HepG2 (cell line): Measurements from ENCODE around the gene SLC13A3. TPM values are rescaled to one million over a fixed set of nuclear protein-coding genes. Genes with fewer than 3 reads are reported as not detected.
A peak's percentile ranks its signal among the peaks of the same experiment; 100 is the strongest.

Experiments used
- BORCS8-MEF2B ChIP-seq: sonication (generic); formaldehyde crosslinking; IDR thresholded peaks from 2 replicates; pipeline ENCODE4 v1.8.0; 2022; ENCODE audit warnings: mild to moderate bottlenecking, missing genetic modification reagents
- DPF2 ChIP-seq: sonication (generic); formaldehyde crosslinking; IDR thresholded peaks from 2 replicates; pipeline ENCODE4 v1.4.0; 2020; ENCODE audit warnings: mild to moderate bottlenecking, low read depth, missing genetic modification reagents, borderline replicate concordance
- HIVEP1 ChIP-seq: sonication (generic); formaldehyde crosslinking; IDR thresholded peaks from 2 replicates; pipeline ENCODE4 v1.4.0; 2020; ENCODE audit warnings: mild to moderate bottlenecking, missing genetic modification reagents
- MZF1 ChIP-seq: sonication (generic); formaldehyde crosslinking; IDR thresholded peaks from 2 replicates; pipeline ENCODE4 v1.8.1; 2023; ENCODE audit warnings: mild to moderate bottlenecking, missing genetic modification reagents, borderline replicate concordance
- NFE2L1 ChIP-seq: sonication (generic); formaldehyde crosslinking; IDR thresholded peaks from 2 replicates; pipeline ENCODE4 v1.4.0; 2020; ENCODE audit warnings: missing genetic modification reagents, mild to moderate bottlenecking, borderline replicate concordance
- RCOR2 ChIP-seq: IDR thresholded peaks from 2 replicates; pipeline ENCODE4 v1.6.1; 2016; ENCODE audit warnings: missing biosample characterization, missing genetic modification reagents
- SMAD9 ChIP-seq: sonication (generic); formaldehyde crosslinking; IDR thresholded peaks from 2 replicates; pipeline ENCODE4 v1.5.1; 2020; ENCODE audit warnings: mild to moderate bottlenecking, missing genetic modification reagents
- TOE1 ChIP-seq: sonication (generic); formaldehyde crosslinking; IDR thresholded peaks from 2 replicates; pipeline ENCODE4 v1.4.0; 2020; ENCODE audit warnings: mild to moderate bottlenecking, missing genetic modification reagents
- ZBTB21 ChIP-seq: sonication (generic); formaldehyde crosslinking; IDR thresholded peaks from 2 replicates; pipeline ENCODE4 v1.4.0; 2020; ENCODE audit warnings: missing genetic modification reagents
- ZNF543 ChIP-seq: sonication (generic); formaldehyde crosslinking; IDR thresholded peaks from 2 replicates; pipeline ENCODE4 v1.4.0; 2020; ENCODE audit warnings: mild to moderate bottlenecking, missing genetic modification reagents
- ZNF572 ChIP-seq: sonication (generic); formaldehyde crosslinking; IDR thresholded peaks from 2 replicates; pipeline ENCODE4 v1.5.1; 2020; ENCODE audit warnings: mild to moderate bottlenecking, missing genetic modification reagents
- ZNF75D ChIP-seq: sonication (generic); formaldehyde crosslinking; IDR thresholded peaks from 2 replicates; pipeline ENCODE4 v1.8.1; 2023; ENCODE audit warnings: missing genetic modification reagents, mild to moderate bottlenecking, borderline replicate concordance
- ZSCAN29 ChIP-seq: sonication (generic); formaldehyde crosslinking; conservative IDR thresholded peaks from 2 replicates; pipeline ENCODE4 v1.4.0; 2020; ENCODE audit warnings: mild to moderate bottlenecking, missing genetic modification reagents
- polyA plus RNA-seq, 8 experiments: library from polyadenylated mRNA; depleted of rRNA in 3 of 8; stranded (reverse) in 7 of 8; unstranded in 1 of 8; fragments of >200 nt; fragmentation: Illumina TruSeq in 4 of 8; extraction: Trizol in 4 of 8; gene quantifications; 2 replicates each; pipeline versions ENCODE4 v1.2.1 to v1.2.3, GENCODE V29; 2011 to 2016; ENCODE audit warnings: low read depth in 4 of 8, missing spikeins in 1 of 8, mixed read lengths in 1 of 8; ENCODE audit not compliant: insufficient read depth in 1 of 8
- total RNA-seq, 5 experiments: library from RNA; depleted of rRNA; stranded (reverse); fragments of >200 nt; fragmentation: Illumina TruSeq; extraction: Trizol; gene quantifications; 2 replicates each; pipeline ENCODE4 v1.2.3, GENCODE V29; 2016; ENCODE audit warnings: low read depth in 1 of 5
- TF ChIP-seq, protein P1 (sequence below): IDR thresholded peaks from 2 replicates; pipeline ENCODE4 v1.6.1; 2016; ENCODE audit warnings: low read depth, control low read depth
- TF ChIP-seq, protein P2 (sequence below): sonication (generic); formaldehyde crosslinking; IDR thresholded peaks from 2 replicates; pipeline ENCODE4 v1.4.0; 2020; ENCODE audit warnings: low read depth, mild to moderate bottlenecking, missing genetic modification reagents
- TF ChIP-seq, protein P3 (sequence below): sonication (generic); formaldehyde crosslinking; IDR thresholded peaks from 2 replicates; pipeline ENCODE4 v1.8.1; 2023; ENCODE audit warnings: mild to moderate bottlenecking, inconsistent platforms, moderate library complexity, missing genetic modification reagents, borderline replicate concordance
- TF ChIP-seq, protein P4 (sequence below): IDR thresholded peaks from 2 replicates; pipeline ENCODE4 v1.6.1; 2016; ENCODE audit warnings: mild to moderate bottlenecking, missing biosample characterization, missing genetic modification reagents
- TF ChIP-seq, protein P5 (sequence below): sonication (generic); formaldehyde crosslinking; IDR thresholded peaks from 2 replicates; pipeline ENCODE4 v1.5.1; 2020; ENCODE audit warnings: mild to moderate bottlenecking, missing genetic modification reagents, borderline replicate concordance

The SLC13A3 gene
- total and polyA plus RNA-seq, 2 of the 13 experiments (the other 11 are each of a cell fraction or from before 2014, with no cell fraction given), result 66.5 to 76.0 TPM

DNA sequence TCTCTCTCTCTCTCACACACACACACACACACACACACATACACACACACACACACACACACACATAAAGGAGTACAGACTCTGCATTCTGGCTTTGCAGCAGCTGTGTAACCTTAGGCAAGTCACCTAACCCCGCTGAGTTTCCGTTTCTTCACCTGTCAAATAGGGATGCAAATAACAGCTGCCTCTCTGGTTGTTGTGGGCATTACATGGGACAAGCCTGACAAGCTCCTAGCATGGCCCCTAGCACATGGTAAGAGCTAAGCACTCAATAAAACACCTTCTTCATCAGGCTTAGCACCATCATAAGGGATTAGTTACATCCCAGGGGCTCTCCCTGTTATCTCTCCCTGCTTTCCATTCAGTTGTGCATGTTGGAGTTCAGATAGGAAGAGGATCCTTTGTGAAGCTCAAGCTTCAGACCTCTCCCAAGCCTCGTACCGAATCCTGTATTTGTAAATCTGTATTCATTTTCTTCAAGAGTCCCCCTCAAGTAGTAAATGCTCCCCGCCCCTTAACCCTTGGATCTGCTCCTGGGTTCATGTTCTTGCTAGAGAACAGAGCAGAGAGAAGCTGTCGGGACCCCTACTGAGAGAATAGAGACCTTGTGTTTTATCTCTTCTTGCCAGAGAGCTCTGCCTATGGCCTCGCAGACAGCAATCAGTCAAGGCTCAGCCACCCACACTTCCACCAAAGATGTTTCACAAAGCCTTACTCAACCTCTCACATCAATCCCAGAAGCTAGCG, 2.2 kb downstream of the SLC13A3 start (continued):
- TF ChIP-seq, protein P1, sequence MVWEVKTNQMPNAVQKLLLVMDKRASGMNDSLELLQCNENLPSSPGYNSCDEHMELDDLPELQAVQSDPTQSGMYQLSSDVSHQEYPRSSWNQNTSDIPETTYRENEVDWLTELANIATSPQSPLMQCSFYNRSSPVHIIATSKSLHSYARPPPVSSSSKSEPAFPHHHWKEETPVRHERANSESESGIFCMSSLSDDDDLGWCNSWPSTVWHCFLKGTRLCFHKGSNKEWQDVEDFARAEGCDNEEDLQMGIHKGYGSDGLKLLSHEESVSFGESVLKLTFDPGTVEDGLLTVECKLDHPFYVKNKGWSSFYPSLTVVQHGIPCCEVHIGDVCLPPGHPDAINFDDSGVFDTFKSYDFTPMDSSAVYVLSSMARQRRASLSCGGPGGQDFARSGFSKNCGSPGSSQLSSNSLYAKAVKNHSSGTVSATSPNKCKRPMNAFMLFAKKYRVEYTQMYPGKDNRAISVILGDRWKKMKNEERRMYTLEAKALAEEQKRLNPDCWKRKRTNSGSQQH (CRISPR knock-in tag), result no peak
- TF ChIP-seq RCOR2, result no peak
- no peak for TF ChIP-seq DPF2 (CRISPR knock-in tag)
- TF ChIP-seq ZSCAN29 (CRISPR knock-in tag), result no peak
- TF ChIP-seq, protein P2, sequence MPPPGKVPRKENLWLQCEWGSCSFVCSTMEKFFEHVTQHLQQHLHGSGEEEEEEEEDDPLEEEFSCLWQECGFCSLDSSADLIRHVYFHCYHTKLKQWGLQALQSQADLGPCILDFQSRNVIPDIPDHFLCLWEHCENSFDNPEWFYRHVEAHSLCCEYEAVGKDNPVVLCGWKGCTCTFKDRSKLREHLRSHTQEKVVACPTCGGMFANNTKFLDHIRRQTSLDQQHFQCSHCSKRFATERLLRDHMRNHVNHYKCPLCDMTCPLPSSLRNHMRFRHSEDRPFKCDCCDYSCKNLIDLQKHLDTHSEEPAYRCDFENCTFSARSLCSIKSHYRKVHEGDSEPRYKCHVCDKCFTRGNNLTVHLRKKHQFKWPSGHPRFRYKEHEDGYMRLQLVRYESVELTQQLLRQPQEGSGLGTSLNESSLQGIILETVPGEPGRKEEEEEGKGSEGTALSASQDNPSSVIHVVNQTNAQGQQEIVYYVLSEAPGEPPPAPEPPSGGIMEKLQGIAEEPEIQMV (CRISPR knock-in tag), result no peak
- TF ChIP-seq MZF1 (CRISPR knock-in tag), result 0 out of 2 replicates have a peak, but pooled peaks have one; percentile 34
- no peak for TF ChIP-seq ZNF75D (CRISPR knock-in tag)
- no peak for TF ChIP-seq ZBTB21 (CRISPR knock-in tag)
- TF ChIP-seq HIVEP1 (CRISPR knock-in tag), result no peak
- TF ChIP-seq, protein P3, sequence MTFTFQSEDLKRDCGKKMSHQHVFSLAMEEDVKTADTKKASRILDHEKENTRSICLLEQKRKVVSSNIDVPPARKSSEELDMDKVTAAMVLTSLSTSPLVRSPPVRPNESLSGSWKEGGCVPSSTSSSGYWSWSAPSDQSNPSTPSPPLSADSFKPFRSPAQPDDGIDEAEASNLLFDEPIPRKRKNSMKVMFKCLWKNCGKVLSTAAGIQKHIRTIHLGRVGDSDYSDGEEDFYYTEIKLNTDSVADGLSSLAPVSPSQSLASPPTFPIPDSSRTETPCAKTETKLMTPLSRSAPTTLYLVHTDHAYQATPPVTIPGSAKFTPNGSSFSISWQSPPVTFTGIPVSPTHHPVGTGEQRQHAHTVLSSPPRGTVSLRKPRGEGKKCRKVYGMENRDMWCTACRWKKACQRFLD (CRISPR knock-in tag), result no peak
- no peak for TF ChIP-seq NFE2L1 (CRISPR knock-in tag)
- no peak for TF ChIP-seq ZNF572 (CRISPR knock-in tag)
- no peak for TF ChIP-seq TOE1 (CRISPR knock-in tag)
- TF ChIP-seq ZNF543 (CRISPR knock-in tag), result no peak
- 0 out of 2 replicates have a peak, but pooled peaks have one; percentile 15 for TF ChIP-seq BORCS8-MEF2B
- TF ChIP-seq, protein P4, sequence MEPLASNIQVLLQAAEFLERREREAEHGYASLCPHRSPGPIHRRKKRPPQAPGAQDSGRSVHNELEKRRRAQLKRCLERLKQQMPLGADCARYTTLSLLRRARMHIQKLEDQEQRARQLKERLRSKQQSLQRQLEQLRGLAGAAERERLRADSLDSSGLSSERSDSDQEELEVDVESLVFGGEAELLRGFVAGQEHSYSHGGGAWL, result no peak
- TF ChIP-seq, protein P5, sequence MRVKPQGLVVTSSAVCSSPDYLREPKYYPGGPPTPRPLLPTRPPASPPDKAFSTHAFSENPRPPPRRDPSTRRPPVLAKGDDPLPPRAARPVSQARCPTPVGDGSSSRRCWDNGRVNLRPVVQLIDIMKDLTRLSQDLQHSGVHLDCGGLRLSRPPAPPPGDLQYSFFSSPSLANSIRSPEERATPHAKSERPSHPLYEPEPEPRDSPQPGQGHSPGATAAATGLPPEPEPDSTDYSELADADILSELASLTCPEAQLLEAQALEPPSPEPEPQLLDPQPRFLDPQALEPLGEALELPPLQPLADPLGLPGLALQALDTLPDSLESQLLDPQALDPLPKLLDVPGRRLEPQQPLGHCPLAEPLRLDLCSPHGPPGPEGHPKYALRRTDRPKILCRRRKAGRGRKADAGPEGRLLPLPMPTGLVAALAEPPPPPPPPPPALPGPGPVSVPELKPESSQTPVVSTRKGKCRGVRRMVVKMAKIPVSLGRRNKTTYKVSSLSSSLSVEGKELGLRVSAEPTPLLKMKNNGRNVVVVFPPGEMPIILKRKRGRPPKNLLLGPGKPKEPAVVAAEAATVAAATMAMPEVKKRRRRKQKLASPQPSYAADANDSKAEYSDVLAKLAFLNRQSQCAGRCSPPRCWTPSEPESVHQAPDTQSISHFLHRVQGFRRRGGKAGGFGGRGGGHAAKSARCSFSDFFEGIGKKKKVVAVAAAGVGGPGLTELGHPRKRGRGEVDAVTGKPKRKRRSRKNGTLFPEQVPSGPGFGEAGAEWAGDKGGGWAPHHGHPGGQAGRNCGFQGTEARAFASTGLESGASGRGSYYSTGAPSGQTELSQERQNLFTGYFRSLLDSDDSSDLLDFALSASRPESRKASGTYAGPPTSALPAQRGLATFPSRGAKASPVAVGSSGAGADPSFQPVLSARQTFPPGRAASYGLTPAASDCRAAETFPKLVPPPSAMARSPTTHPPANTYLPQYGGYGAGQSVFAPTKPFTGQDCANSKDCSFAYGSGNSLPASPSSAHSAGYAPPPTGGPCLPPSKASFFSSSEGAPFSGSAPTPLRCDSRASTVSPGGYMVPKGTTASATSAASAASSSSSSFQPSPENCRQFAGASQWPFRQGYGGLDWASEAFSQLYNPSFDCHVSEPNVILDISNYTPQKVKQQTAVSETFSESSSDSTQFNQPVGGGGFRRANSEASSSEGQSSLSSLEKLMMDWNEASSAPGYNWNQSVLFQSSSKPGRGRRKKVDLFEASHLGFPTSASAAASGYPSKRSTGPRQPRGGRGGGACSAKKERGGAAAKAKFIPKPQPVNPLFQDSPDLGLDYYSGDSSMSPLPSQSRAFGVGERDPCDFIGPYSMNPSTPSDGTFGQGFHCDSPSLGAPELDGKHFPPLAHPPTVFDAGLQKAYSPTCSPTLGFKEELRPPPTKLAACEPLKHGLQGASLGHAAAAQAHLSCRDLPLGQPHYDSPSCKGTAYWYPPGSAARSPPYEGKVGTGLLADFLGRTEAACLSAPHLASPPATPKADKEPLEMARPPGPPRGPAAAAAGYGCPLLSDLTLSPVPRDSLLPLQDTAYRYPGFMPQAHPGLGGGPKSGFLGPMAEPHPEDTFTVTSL (CRISPR knock-in tag), result no peak
- TF ChIP-seq SMAD9 (CRISPR knock-in tag), result no peak
